Measurements from ENCODE around the gene PIMREG. TPM values are rescaled to one million over a fixed set of nuclear protein-coding genes. Genes with fewer than 3 reads are reported as not detected.
A peak's percentile ranks its signal among the peaks of the same experiment; 100 is the strongest.

PIMREG gene
- 10 to 100 TPM; 19.5 to 31.3 (median 25.8) TPM for polyA plus RNA-seq (ENCODE audit: insufficient read length in 4 of 4)

DNA sequence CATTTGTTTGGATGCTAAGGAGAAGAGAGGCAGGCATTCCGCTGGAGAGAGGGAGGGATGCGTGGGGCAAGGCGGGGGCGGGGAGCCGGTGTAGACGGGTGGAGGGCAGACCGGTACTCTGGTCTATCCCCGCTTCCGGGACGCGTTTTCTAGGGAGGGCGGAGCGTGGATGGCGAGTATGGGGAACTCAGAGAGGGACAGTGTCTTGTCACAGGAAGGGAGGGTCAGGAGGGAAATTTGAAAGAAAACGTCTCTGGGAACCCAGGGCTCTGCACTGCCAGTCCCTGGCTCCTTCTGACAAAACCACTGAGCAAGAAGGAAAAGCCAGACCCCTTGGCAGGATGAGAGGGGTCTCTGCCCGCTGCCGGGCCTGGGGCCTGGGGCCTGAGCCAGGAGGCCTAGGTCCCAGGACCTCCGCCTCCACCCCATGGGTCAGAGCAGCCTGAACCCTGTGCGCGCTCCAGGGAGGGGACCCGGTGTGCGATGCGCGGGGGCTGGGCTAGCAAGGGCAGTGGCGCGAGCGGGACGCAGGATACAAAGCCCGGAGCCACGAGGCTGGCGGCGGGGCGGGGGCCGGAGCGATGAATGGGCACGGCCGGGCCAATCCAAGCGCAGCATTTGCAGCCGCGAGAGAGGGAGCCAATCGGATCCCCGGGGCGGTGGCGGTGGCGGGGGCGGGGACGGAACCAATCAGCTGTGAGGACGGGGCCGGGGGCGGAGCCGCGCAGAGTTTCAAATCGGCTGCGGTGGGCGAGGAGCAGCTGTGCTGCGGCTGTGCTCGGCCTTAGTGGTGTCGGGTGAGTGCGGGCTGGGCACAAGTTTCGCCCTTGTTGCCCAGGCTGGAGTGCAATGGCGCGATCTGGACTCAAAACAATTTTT, at the start of gene PIMREG:
PIMREG (plus strand) TSS at position 764 of the 879 bp plus-strand sequence. CDS start 656 bp downstream, outside the sequence.
- peak; percentile 80 to 93 (median 87) for DNase-seq (ENCODE audit: low read depth in 4 of 4, low spot score in 2 of 4)

DNA sequence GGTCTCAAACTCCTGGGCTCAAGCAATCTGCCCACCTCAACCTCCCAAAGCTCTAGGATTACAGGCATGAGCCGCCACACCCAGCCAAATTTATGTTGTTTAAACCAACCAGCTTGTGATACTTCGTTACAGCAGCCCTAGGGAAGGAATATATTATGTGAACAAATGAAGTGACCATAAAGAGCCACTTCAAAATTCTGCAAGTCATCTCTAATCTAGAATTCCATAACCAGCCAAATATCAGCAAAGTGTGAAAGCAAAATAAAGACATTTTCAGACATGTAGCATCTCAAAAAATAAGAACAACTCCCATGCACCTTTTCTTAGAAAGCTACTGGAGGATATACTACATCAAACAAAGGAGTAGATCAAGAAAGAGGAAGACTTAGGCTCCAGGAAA, 45.3 kb upstream of the PIMREG start:
- DNase-seq (ENCODE audit: low read depth in 4 of 4, low spot score in 2 of 4) = no peak

- DNase-seq (ENCODE audit: low read depth in 4 of 4, low spot score in 2 of 4) = no peak
Observed at GRCh38 chr17:6402258-6402657, 42.0 kb upstream of the PIMREG start.

DNA sequence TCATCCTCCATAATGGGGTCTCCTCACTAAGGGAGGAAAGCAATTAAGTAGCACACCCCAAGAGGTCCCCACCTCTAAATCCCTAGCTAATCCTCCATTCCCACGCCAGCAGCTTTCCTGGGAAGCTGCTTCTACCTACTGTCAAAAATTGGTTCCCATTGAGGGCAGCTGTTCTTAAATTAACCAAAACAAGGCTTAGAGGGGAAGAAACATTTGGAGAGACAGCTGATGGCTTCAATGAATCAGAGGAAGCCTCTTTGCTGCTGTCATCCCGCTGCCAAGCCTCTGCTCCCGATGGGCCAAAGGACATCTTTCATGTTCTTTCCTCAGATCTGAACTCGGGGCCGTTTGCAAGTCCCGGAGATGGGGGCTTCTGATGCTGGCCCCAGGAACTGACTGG, 36.0 kb upstream of the PIMREG start:
- DNase-seq (ENCODE audit: low read depth in 4 of 4, low spot score in 2 of 4) = no peak

DNA sequence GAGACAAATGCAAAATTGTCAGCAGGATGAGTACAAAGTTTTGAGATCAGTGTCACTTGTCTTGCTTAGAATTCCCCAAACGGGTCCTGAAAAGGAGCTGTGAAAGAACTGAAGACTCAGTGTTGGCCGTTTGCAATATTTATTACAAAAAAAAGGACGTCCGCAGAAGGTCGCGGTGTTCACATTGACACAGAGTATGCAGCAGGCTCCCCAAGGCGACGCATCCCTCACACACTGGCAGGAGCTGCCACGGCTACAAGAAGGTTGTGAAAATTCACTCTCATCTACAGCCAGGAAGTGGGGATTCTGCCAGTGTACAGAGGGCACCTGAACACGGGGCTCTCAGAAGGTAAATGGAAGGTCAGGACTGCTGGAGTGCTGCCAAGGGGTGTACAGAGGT, 35.5 kb upstream of the PIMREG start:
- no peak for DNase-seq (ENCODE audit: low read depth in 4 of 4, low spot score in 2 of 4)

GRCh38 chr17:6413065-6413464, 31.2 kb upstream of the PIMREG start:
- no peak for DNase-seq (ENCODE audit: low read depth in 4 of 4, low spot score in 2 of 4)

GRCh38 chr17:6415616-6416015, 28.6 kb upstream of the PIMREG start:
- DNase-seq (ENCODE audit: low read depth in 4 of 4, low spot score in 2 of 4) = no peak

DNA sequence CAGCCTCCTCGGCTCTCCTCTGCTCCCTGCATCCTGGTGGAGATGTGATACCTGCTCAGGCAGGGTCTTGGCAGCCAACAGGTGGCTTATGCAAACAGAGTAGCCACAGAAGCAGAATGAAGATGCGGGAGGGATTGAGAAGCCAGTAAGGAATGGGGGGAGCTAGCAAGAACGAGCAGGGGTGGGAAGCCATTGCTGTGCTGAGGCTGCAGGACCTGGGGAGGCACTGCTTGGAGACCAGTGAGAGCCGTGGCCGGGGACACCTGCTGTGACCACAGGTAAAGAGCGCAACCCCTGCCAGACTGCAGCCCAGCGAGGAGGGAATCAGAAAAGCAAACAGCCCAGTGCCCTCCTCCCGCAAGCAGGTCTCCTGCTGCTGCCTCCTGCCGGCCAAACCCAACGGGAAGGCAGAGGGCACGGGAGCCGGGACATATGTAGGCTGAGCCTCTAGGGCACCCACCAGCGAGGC, 24.0 kb upstream of the PIMREG start:
- DNase-seq (ENCODE audit: low read depth in 4 of 4, low spot score in 2 of 4) = no peak

- peak in 1 of 4 donors; percentile 55 for DNase-seq (ENCODE audit: low read depth in 4 of 4, low spot score in 2 of 4)
Observed at GRCh38 chr17:6421700-6422604, 22.3 kb upstream of the PIMREG start.

- no peak for DNase-seq (ENCODE audit: low read depth in 4 of 4, low spot score in 2 of 4)
Observed at GRCh38 chr17:6422654-6423241, 21.5 kb upstream of the PIMREG start.

DNA sequence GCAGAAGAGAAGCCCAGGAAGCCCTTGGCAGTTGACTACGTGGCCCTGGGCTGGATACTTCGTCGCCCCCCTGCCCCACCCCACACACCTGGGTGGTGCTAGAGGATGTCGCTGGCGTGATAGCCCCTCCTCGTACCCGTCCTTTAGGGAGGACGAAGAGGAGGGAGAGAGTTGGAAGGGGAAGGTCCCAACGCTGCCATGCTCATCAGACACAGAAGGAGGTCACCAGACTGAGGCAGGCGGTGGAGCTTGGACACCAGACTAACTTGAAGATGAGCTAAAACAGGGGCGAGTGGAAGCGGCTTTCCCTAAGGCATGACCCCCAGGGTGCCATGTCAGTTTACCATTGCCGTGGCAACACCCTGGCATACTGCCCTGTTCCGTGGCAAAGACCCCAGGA, 20.3 kb upstream of the PIMREG start:
- no peak for DNase-seq (ENCODE audit: low read depth in 4 of 4, low spot score in 2 of 4)

DNA sequence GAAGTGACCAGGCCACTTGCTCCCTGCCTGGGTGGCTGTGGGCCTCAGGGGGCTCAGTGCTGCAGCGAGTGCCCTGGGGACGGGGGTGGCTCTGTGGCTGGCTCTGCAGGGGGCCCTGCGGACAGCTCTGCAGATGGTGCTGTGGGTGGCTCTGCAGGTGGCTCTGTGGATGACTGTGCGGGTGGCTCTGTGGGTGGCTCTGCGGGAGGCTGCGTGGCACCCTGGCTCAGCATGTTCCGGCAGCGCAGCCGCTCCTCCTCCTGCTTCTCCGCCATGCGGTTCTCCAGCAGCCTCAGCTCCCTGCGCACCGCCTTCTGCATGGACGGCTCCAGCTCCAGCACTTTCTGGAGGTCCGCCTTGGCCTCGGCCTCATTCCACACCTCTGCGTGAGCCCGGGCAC, 18.8 kb upstream of the PIMREG start:
- DNase-seq (ENCODE audit: low read depth in 4 of 4, low spot score in 2 of 4) = no peak

GRCh38 chr17:6426356-6427101, 17.7 kb upstream of the PIMREG start:
- DNase-seq (ENCODE audit: low read depth in 4 of 4, low spot score in 2 of 4) = no peak

GRCh38 chr17:6427279-6427781, 16.9 kb upstream of the PIMREG start:
- DNase-seq (ENCODE audit: low read depth in 4 of 4, low spot score in 2 of 4) = no peak

DNA sequence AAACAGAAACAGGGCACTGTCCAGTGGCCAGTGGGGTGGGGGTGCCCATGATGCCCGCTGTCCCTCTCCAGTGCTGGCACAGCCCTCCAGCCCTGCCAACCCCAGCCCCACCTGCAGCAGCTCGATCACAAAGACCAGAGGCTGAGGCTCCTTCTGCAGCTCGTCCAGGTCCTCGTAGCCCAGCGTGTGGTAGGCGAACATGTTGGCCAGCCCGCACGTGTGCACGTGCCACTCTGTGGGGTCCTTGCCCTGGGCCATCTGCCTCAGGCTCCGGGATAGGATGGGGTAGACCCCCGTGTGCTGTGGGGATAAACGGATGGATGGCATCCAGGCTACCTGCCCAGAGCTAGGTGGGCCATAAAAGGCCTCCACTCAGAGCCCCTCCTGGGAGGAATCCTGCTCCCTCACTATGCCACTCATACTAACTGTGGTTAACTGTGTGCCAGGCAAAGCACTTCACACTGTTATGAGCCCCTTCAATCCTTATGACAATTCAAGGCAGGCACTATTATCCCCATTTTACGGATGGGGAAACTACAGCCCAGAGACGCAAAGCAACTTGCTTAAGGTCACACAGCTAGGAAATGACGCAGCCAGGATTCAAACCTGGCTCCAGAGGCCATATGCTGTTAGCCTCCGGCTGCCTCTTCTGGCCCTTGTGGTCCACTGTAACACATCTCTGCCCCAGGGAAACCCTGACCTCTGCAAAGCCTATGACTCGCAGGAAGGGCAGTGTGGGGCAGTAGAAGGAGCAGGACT, 15.9 kb upstream of the PIMREG start:
- DNase-seq (ENCODE audit: low read depth in 4 of 4, low spot score in 2 of 4) = no peak

DNA sequence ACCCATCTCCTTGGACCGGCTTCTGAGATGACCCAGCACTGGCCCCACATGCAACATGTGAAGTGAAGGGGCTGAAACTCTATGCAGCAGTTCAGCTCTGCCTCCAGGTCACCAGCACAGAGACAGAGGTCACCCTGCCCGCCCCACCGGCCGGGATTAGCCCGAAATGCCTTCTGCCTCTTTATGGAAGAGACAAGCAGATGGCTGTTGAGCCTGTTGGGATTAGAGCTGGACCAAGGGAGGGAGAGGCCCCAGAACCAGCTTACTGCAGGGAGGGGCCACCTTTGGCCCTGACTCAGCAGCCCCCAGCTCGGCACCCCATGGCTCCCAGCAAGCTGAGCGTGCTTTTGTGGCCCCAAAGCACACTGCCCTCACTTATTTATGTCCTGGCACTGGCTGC, 15.0 kb upstream of the PIMREG start:
- no peak for DNase-seq (ENCODE audit: low read depth in 4 of 4, low spot score in 2 of 4)

GRCh38 chr17:6430769-6431168, 13.5 kb upstream of the PIMREG start:
- DNase-seq (ENCODE audit: low read depth in 4 of 4, low spot score in 2 of 4) = no peak

GRCh38 chr17:6435051-6435450, 9.2 kb upstream of the PIMREG start, which contains the start of gene AIPL1:
TSS of gene AIPL1 (minus strand) at chr17:6435121. CDS start at chr17:6435104, 17 bp downstream.
- no peak for DNase-seq (ENCODE audit: low read depth in 4 of 4, low spot score in 2 of 4)

DNA sequence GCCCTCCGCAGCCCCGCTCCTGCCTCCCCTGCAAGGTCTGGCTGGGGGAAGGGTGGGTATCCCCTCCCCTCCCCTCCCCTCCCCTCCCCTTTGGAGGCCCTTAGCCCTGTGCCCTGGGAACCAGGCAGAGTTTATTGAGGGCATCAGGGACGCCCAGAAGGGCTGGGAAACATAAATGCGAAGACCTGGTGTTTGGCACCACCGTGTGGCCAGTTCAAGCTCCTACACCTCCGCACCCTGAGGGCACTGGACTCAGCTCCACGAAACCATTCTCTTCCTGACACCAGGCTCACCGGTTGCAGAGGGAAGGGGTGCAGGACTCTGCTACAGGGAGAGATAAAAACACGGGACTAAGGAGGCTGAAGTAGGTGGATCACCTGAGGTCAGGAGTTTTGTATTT, 8.3 kb upstream of the PIMREG start:
- peak in 1 of 4 donors; percentile 48 for DNase-seq (ENCODE audit: low read depth in 4 of 4, low spot score in 2 of 4)
